ENCODE results near the gene CEMIP. TPM values are rescaled to one million over a fixed set of nuclear protein-coding genes. Genes with fewer than 3 reads are reported as not detected.

Gene CEMIP
- polyA plus RNA-seq, 1 experiment: 725 TPM

DNA sequence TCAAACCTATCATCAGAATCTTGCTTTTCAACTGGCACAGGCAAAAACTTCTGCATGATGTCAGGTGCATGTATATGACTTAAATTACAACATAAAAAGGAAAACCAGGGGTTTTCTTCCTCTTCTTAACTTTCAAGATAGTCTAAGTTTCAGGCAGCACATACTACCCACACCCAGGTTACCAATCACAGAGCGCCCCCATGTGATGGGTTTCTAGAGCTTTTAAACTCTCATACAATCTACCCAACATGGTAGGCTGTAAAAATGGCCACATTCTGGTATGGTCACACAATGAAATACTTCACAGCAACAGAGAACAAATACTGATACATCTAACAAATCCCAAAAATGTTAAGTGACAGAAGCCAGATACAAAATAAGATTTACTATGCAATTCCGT is 203.0 kb downstream of the CEMIP start:
- Histone ChIP-seq H3K4me3 (ENCODE audit: low read depth, low read length) (no peak overlapping the region), H3K36me3 (ENCODE audit: control insufficient read depth, insufficient read depth, low read length) (peaks cover 2% of the 10 kb centered on the region), H3K27me3 (ENCODE audit: control insufficient read depth, insufficient read depth, low read length) (no peaks in the 10 kb centered on the region)
- ChIA-PET CTCF (interaction anchor here (3.5 kb wide), 1 partner anchor 283 kb away, joined by 30 read pairs; no protein-coding TSS in a partner anchor), POLR2A (no interaction called here)
- DNase-seq (ENCODE audit: low read depth): no peak
- TF ChIP-seq CTCF (IDR thresholded peaks at IDR 0.05; ENCODE audit: insufficient read depth, low read depth, low read length): no peak

- DNase-seq (ENCODE audit: low read depth): no peak
- ChIA-PET CTCF (no interaction called here), POLR2A (no interaction called here)
- H3K4me3 ChIP-seq (ENCODE audit: low read depth, low read length): no peak overlapping the region
- no peak for TF ChIP-seq CTCF (IDR thresholded peaks at IDR 0.05; ENCODE audit: insufficient read depth, low read depth, low read length)
- no peaks in the 10 kb centered on the region for H3K27me3 ChIP-seq (ENCODE audit: control insufficient read depth, insufficient read depth, low read length)
- peaks cover 2% of the 10 kb centered on the region for H3K36me3 ChIP-seq (ENCODE audit: control insufficient read depth, insufficient read depth, low read length)
Observed at GRCh38 chr15:80982839-80983238, 203.7 kb downstream of the CEMIP start.

- Histone ChIP-seq H3K27me3 (ENCODE audit: control insufficient read depth, insufficient read depth, low read length) (no peaks in the 10 kb centered on the region), H3K36me3 (ENCODE audit: control insufficient read depth, insufficient read depth, low read length) (peaks cover under 1% of the 10 kb centered on the region), H3K4me3 (ENCODE audit: low read depth, low read length) (no peak overlapping the region)
- ChIA-PET POLR2A (interaction anchor here (0.6 kb wide), 1 partner anchor 12 kb away, joined by 12 read pairs; no protein-coding TSS in a partner anchor), CTCF (interaction anchor here (1.3 kb wide), 1 partner anchor 281 kb away, joined by 4 read pairs; no protein-coding TSS in a partner anchor)
- no peak for TF ChIP-seq CTCF (IDR thresholded peaks at IDR 0.05; ENCODE audit: insufficient read depth, low read depth, low read length)
- DNase-seq (ENCODE audit: low read depth): no peak
Observed at GRCh38 chr15:80984856-80985255, 205.7 kb downstream of the CEMIP start.

DNA sequence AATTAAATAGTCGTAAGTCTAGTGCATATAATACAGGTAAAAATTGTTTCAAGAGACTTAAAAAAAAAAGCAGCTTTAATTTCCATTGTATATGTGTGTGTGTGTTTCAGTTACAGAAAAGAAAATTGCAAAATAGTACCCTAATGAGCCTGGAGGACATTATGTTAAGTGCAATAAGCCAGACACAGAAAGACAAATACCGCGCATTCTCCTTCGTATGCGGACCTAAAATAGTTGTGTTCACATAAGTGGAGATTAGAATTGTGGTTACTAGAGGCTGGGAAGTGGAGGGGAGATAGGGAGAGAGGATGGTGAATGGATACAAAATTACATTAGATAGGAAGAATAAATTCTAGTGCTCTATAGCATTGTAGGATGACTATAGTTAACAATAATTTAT is 206.8 kb downstream of the CEMIP start:
- DNase-seq (ENCODE audit: low read depth): no peak
- CTCF ChIA-PET: interaction anchor here (1.2 kb wide), 1 partner anchor 280 kb away, joined by 5 read pairs; no protein-coding TSS in a partner anchor
- H3K36me3 ChIP-seq (ENCODE audit: control insufficient read depth, insufficient read depth, low read length): no peaks in the 10 kb centered on the region
- no peaks in the 10 kb centered on the region for H3K27me3 ChIP-seq (ENCODE audit: control insufficient read depth, insufficient read depth, low read length)
- no peak for TF ChIP-seq CTCF (IDR thresholded peaks at IDR 0.05; ENCODE audit: insufficient read depth, low read depth, low read length)
- H3K4me3 ChIP-seq (ENCODE audit: low read depth, low read length): no peak overlapping the region
- POLR2A ChIA-PET: no interaction called here

- POLR2A ChIA-PET: no interaction called here
- Histone ChIP-seq H3K4me3 (ENCODE audit: low read depth, low read length) (no peak overlapping the region), H3K27me3 (ENCODE audit: control insufficient read depth, insufficient read depth, low read length) (no peaks in the 10 kb centered on the region), H3K36me3 (ENCODE audit: control insufficient read depth, insufficient read depth, low read length) (no peaks in the 10 kb centered on the region)
- no peak for TF ChIP-seq CTCF (IDR thresholded peaks at IDR 0.05; ENCODE audit: insufficient read depth, low read depth, low read length)
- CTCF ChIA-PET: interaction anchor here (0.9 to 1.2 kb wide), 2 partner anchors 10 to 280 kb away, joined by 3 to 5 read pairs; no protein-coding TSS in a partner anchor
- no peak for DNase-seq (ENCODE audit: low read depth)
Observed at GRCh38 chr15:80986487-80986886, 207.3 kb downstream of the CEMIP start.

Measured in BJ (cell line).